Measurements from ENCODE around the gene CNOT6. TPM values are rescaled to one million over a fixed set of nuclear protein-coding genes. Genes with fewer than 3 reads are reported as not detected.

CNOT6 gene
- polyA plus RNA-seq, 1 of the 3 experiments (the other 2 are of a cell fraction) = 17.1 TPM

DNA sequence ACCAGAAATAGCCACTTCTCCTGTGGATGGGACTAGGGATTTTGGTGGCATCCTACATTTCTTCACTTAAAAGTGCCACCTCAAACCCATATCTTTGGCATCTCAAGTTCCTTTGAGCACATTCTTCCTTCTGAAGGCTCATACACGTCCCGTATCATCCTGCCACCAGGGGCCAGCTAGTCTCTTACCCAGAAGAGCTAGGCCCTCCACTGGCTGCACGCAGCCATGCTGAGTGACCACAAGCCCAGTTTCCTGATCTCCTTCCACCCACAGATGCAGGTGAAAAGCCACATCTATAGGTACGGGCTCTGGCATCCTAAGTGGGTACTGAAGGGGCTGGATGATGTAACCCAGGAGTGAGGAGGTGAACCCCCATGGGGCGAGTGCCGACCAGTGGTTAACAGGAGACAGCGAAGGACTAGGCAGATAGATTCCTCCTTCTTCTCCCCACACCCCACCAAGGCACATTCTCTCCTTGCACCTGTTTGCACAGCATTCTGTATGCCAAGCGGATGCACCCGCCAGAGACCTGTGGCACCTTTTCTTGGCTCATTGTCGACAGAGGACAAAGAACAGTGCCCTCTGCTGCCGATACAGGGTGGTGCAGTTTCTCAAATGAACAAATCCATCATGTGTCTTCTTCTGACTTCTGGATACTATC, 111.5 kb downstream of the CNOT6 start:
- peak overlapping the region in 1 of 2 experiments; percentile 48; a peak in 1 of 4 replicates for H3K4me3 ChIP-seq (ENCODE audit: low read depth in 2 of 2, low read length in 1 of 2)

DNA sequence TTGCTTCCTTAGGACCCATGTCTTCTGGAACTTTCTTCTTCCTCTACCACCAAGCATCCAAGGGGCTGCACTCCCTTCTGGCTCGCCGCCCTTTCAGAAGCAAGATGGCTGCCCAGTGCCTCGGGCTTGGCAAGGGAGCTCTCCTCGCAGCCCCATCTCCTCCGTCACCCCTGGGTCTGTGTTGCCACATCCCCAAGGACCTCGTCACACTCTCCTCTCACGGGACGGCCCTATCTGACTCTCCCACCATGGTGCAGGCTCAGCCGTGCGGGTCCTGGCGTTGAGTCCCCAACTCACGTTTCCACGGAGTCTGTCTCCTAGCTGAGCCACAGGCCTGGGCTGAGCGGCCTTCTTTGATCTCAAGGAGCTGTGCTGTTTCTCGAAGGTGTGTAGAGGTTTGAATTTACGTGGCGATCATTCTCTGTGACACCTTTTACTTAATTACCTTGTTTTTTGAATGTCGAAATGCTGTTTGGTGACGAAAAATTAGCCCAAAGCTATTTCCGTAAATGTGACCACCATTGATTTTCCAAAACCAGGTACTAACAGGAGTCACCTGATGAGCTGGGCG, 112.1 kb downstream of the CNOT6 start:
- Histone ChIP-seq H3K9ac (no peak overlapping the region), H4K20me1 (ENCODE audit: insufficient read depth) (no peaks in the 10 kb centered on the region), H3K27me3 (ENCODE audit: insufficient read depth) (no peaks in the 10 kb centered on the region; the same call in 1 of the 2 replicates), H3F3A (replicated peaks; ENCODE audit: insufficient read depth) (no peaks in the 10 kb centered on the region), H3K36me3 (replicated peaks in 1 of 2; ENCODE audit: control insufficient read depth in 1 of 2, insufficient read depth in 2 of 2, low read length in 1 of 2) (no peaks in the 10 kb centered on the region), H3K79me2 (ENCODE audit: insufficient read depth) (no peaks in the 10 kb centered on the region), H3K9me2 (no peaks in the 10 kb centered on the region), H3K4me1 (ENCODE audit: control insufficient read depth in 1 of 2, insufficient read depth in 2 of 2, low read depth in 1 of 2, low read length in 1 of 2) (no peaks in the 10 kb centered on the region), H3K9me3 (no peaks in the 10 kb centered on the region), H3K4me2 (no peak overlapping the region), H2AFZ (ENCODE audit: low read depth) (no peak overlapping the region), H3K4me3 (ENCODE audit: low read depth in 2 of 2, low read length in 1 of 2) (peak overlapping the region in 1 of 2 experiments; percentile 48; a peak in 1 of 4 replicates), H3K27ac (ENCODE audit: low read depth in 2 of 2, low read length in 1 of 2) (no peak overlapping the region)
- ChIA-PET POLR2A (no interaction called here), CTCF (interaction anchor here (0.6 to 6.1 kb wide), 30 partner anchors 8 to 403 kb away, joined by 3 to 43 read pairs (median 3); partner anchors contain the start of gene SCGB3A1)
- WGBS (ENCODE audit: low lambda C conversion rate) = 38% methylated on average over 21 of the region's 21 CpGs
- no peak for DNase-seq
- TF ChIP-seq, protein P1, sequence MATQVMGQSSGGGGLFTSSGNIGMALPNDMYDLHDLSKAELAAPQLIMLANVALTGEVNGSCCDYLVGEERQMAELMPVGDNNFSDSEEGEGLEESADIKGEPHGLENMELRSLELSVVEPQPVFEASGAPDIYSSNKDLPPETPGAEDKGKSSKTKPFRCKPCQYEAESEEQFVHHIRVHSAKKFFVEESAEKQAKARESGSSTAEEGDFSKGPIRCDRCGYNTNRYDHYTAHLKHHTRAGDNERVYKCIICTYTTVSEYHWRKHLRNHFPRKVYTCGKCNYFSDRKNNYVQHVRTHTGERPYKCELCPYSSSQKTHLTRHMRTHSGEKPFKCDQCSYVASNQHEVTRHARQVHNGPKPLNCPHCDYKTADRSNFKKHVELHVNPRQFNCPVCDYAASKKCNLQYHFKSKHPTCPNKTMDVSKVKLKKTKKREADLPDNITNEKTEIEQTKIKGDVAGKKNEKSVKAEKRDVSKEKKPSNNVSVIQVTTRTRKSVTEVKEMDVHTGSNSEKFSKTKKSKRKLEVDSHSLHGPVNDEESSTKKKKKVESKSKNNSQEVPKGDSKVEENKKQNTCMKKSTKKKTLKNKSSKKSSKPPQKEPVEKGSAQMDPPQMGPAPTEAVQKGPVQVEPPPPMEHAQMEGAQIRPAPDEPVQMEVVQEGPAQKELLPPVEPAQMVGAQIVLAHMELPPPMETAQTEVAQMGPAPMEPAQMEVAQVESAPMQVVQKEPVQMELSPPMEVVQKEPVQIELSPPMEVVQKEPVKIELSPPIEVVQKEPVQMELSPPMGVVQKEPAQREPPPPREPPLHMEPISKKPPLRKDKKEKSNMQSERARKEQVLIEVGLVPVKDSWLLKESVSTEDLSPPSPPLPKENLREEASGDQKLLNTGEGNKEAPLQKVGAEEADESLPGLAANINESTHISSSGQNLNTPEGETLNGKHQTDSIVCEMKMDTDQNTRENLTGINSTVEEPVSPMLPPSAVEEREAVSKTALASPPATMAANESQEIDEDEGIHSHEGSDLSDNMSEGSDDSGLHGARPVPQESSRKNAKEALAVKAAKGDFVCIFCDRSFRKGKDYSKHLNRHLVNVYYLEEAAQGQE (IDR thresholded peaks at IDR 0.05; ENCODE audit: low read depth, low read length) = no peak
- TF ChIP-seq SIN3A (IDR thresholded peaks at IDR 0.05; ENCODE audit: borderline replicate concordance, low read depth, low read length) (no peak), FOXJ3 (CRISPR knock-in tag; IDR thresholded peaks at IDR 0.05) (no peak), YY1 (IDR thresholded peaks at IDR 0.05; ENCODE audit: low read depth) (no peak), CHD2 (IDR thresholded peaks at IDR 0.05; ENCODE audit: low read length, partially characterized antibody) (no peak), FOXM1 (IDR thresholded peaks at IDR 0.05; ENCODE audit: low read depth) (no peak), ELF1 (IDR thresholded peaks at IDR 0.05) (no peak), RFX5 (IDR thresholded peaks at IDR 0.05; ENCODE audit: low read length) (no peak), RXRA (IDR thresholded peaks at IDR 0.05; ENCODE audit: borderline replicate concordance, low read depth) (no peak), NFIC (IDR thresholded peaks at IDR 0.05; ENCODE audit: borderline replicate concordance) (no peak), GATA2 (CRISPR knock-in tag; IDR thresholded peaks at IDR 0.05) (no peak), EZH2phosphoT487 (IDR thresholded peaks at IDR 0.05; ENCODE audit: borderline replicate concordance, low read depth) (no peak), MXI1 (IDR thresholded peaks at IDR 0.05; ENCODE audit: low read depth, low read length) (no peak), RCOR1 (IDR thresholded peaks at IDR 0.05; ENCODE audit: low read length) (no peak)
- TF ChIP-seq, protein P2, sequence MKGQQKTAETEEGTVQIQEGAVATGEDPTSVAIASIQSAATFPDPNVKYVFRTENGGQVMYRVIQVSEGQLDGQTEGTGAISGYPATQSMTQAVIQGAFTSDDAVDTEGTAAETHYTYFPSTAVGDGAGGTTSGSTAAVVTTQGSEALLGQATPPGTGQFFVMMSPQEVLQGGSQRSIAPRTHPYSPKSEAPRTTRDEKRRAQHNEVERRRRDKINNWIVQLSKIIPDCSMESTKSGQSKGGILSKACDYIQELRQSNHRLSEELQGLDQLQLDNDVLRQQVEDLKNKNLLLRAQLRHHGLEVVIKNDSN (IDR thresholded peaks at IDR 0.05; ENCODE audit: borderline replicate concordance, low read depth) = no peak

More for the DNA sequence above, 111.5 kb downstream of the CNOT6 start:
- CTCF ChIA-PET = interaction anchor here (0.6 to 6.1 kb wide), 22 partner anchors 9 to 402 kb away, joined by 3 to 43 read pairs (median 4); partner anchors contain the start of gene SCGB3A1
- Histone ChIP-seq H2AFZ (ENCODE audit: low read depth) (no peak overlapping the region), H3K36me3 (replicated peaks in 1 of 2; ENCODE audit: control insufficient read depth in 1 of 2, insufficient read depth in 2 of 2, low read length in 1 of 2) (no peaks in the 10 kb centered on the region), H3K27ac (ENCODE audit: low read depth in 2 of 2, low read length in 1 of 2) (no peak overlapping the region), H3F3A (replicated peaks; ENCODE audit: insufficient read depth) (no peaks in the 10 kb centered on the region), H3K4me2 (no peak overlapping the region), H4K20me1 (ENCODE audit: insufficient read depth) (no peaks in the 10 kb centered on the region), H3K9me3 (no peaks in the 10 kb centered on the region), H3K9me2 (no peaks in the 10 kb centered on the region), H3K4me1 (ENCODE audit: control insufficient read depth in 1 of 2, insufficient read depth in 2 of 2, low read depth in 1 of 2, low read length in 1 of 2) (no peaks in the 10 kb centered on the region), H3K79me2 (ENCODE audit: insufficient read depth) (no peaks in the 10 kb centered on the region), H3K9ac (no peak overlapping the region), H3K27me3 (ENCODE audit: insufficient read depth) (no peaks in the 10 kb centered on the region; the same call in 1 of the 2 replicates)
- WGBS (ENCODE audit: low lambda C conversion rate) = 53% methylated on average over 11 of the region's 11 CpGs
- TF ChIP-seq, protein P3, sequence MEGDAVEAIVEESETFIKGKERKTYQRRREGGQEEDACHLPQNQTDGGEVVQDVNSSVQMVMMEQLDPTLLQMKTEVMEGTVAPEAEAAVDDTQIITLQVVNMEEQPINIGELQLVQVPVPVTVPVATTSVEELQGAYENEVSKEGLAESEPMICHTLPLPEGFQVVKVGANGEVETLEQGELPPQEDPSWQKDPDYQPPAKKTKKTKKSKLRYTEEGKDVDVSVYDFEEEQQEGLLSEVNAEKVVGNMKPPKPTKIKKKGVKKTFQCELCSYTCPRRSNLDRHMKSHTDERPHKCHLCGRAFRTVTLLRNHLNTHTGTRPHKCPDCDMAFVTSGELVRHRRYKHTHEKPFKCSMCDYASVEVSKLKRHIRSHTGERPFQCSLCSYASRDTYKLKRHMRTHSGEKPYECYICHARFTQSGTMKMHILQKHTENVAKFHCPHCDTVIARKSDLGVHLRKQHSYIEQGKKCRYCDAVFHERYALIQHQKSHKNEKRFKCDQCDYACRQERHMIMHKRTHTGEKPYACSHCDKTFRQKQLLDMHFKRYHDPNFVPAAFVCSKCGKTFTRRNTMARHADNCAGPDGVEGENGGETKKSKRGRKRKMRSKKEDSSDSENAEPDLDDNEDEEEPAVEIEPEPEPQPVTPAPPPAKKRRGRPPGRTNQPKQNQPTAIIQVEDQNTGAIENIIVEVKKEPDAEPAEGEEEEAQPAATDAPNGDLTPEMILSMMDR (IDR thresholded peaks at IDR 0.05) = peak; percentile 76
- TF ChIP-seq SMC3 (IDR thresholded peaks at IDR 0.05; ENCODE audit: low read depth, low read length) (peak; percentile 50), RAD21 (IDR thresholded peaks at IDR 0.05; ENCODE audit: low read length) (peak; percentile 59), RFX5 (IDR thresholded peaks at IDR 0.05; ENCODE audit: low read length) (no peak)
- peak; percentile 74 for DNase-seq
- POLR2A ChIA-PET = no interaction called here
